Effector memory CD4-positive, alpha-beta T cell (primary cell): ENCODE data around the gene NCOR2.

ENCODE experiments used
- DNase-seq, 3 donors: peaks; one replicate each; pipeline ENCODE4 v3.0.0-alpha.2; 2020
- H3K27ac ChIP-seq: 2 replicates; pipeline ENCODE4 v1.7.0; 2013; ENCODE audit warnings: mild to moderate bottlenecking, low read length, moderate library complexity; ENCODE audit not compliant: insufficient read depth, poor library complexity, severe bottlenecking
- H3K27me3 ChIP-seq: replicated peaks from 2 replicates; pipeline ENCODE4 v1.7.0; 2013; ENCODE audit warnings: mild to moderate bottlenecking, low read length; ENCODE audit not compliant: insufficient read depth, control insufficient read depth, poor library complexity, severe bottlenecking
- H3K36me3 ChIP-seq: 2 replicates; pipeline ENCODE4 v1.7.0; 2013; ENCODE audit warnings: mild to moderate bottlenecking, low read length, moderate library complexity; ENCODE audit not compliant: control insufficient read depth, insufficient read depth
- H3K4me1 ChIP-seq: 2 replicates; pipeline ENCODE4 v1.7.0; 2013; ENCODE audit warnings: low read length, mild to moderate bottlenecking; ENCODE audit not compliant: control insufficient read depth, insufficient read depth, poor library complexity, severe bottlenecking
- H3K4me3 ChIP-seq: 2 replicates; pipeline ENCODE4 v1.7.0; 2013; ENCODE audit warnings: low read length, low read depth, mild to moderate bottlenecking; ENCODE audit not compliant: insufficient read depth, poor library complexity, severe bottlenecking
- H3K9me3 ChIP-seq: 2 replicates; pipeline ENCODE4 v1.7.0; 2013; ENCODE audit warnings: mild to moderate bottlenecking, low read length, moderate library complexity; ENCODE audit not compliant: control insufficient read depth

The NCOR2 gene

GRCh38 chr12:124566161-124566996 lies 1.0 kb downstream of the NCOR2 start:
- Histone ChIP-seq H3K9me3 (no peaks in the 10 kb centered on the region), H3K36me3 (no peaks in the 10 kb centered on the region), H3K27ac (peak overlapping the region; percentile 93), H3K4me3 (peak overlapping the region; percentile 88), H3K4me1 (peaks cover 25% of the 10 kb centered on the region), H3K27me3 (no peaks in the 10 kb centered on the region)
- DNase-seq, result peak; percentile 34 to 56 (median 56)

- Histone ChIP-seq H3K27ac (peak overlapping the region; percentile 93), H3K4me1 (peaks cover 25% of the 10 kb centered on the region)
Measured at GRCh38 chr12:124565656-124566160, 1.7 kb downstream of the NCOR2 start.

GRCh38 chr12:124564971-124565491 lies 2.4 kb downstream of the NCOR2 start:
- H3K4me3 ChIP-seq, result peak overlapping the region; percentile 88
- H3K27ac ChIP-seq, result no peak overlapping the region
- no peak for DNase-seq
- no peaks in the 10 kb centered on the region for H3K9me3 ChIP-seq
- H3K27me3 ChIP-seq, result no peaks in the 10 kb centered on the region
- H3K36me3 ChIP-seq, result no peaks in the 10 kb centered on the region
- H3K4me1 ChIP-seq, result peaks cover 25% of the 10 kb centered on the region

More at GRCh38 chr12:124565656-124566160, 1.7 kb downstream of the NCOR2 start:
- H3K36me3 ChIP-seq, result no peaks in the 10 kb centered on the region
- no peaks in the 10 kb centered on the region for H3K27me3 ChIP-seq
- H3K9me3 ChIP-seq, result no peaks in the 10 kb centered on the region
- DNase-seq, result no peak
- peak overlapping the region; percentile 88 for H3K4me3 ChIP-seq

GRCh38 chr12:124564232-124564958 lies 3.0 kb downstream of the NCOR2 start:
- Histone ChIP-seq H3K9me3 (no peaks in the 10 kb centered on the region), H3K27me3 (no peaks in the 10 kb centered on the region), H3K4me3 (no peak overlapping the region), H3K27ac (no peak overlapping the region), H3K4me1 (peaks cover 25% of the 10 kb centered on the region), H3K36me3 (no peaks in the 10 kb centered on the region)
- DNase-seq, result no peak

- Histone ChIP-seq H3K9me3 (no peaks in the 10 kb centered on the region), H3K4me3 (no peak overlapping the region), H3K27me3 (no peaks in the 10 kb centered on the region), H3K4me1 (peaks cover 25% of the 10 kb centered on the region), H3K36me3 (no peaks in the 10 kb centered on the region), H3K27ac (no peak overlapping the region)
- no peak for DNase-seq
Measured at GRCh38 chr12:124563809-124564208, 3.6 kb downstream of the NCOR2 start.

- Histone ChIP-seq H3K27me3 (no peaks in the 10 kb centered on the region), H3K9me3 (no peaks in the 10 kb centered on the region), H3K4me1 (peaks cover 25% of the 10 kb centered on the region), H3K4me3 (no peak overlapping the region), H3K36me3 (no peaks in the 10 kb centered on the region), H3K27ac (no peak overlapping the region)
- no peak for DNase-seq
Measured at GRCh38 chr12:124563401-124563800, 4.0 kb downstream of the NCOR2 start.

GRCh38 chr12:124562796-124563181 lies 4.6 kb downstream of the NCOR2 start:
- no peak for DNase-seq
- H3K27me3 ChIP-seq, result no peaks in the 10 kb centered on the region
- no peaks in the 10 kb centered on the region for H3K9me3 ChIP-seq
- no peaks in the 10 kb centered on the region for H3K36me3 ChIP-seq
- no peak overlapping the region for H3K27ac ChIP-seq
- peaks cover 21% of the 10 kb centered on the region for H3K4me1 ChIP-seq
- H3K4me3 ChIP-seq, result no peak overlapping the region

- Histone ChIP-seq H3K27me3 (no peaks in the 10 kb centered on the region), H3K9me3 (no peaks in the 10 kb centered on the region), H3K4me1 (peaks cover 20% of the 10 kb centered on the region), H3K27ac (no peak overlapping the region), H3K36me3 (no peaks in the 10 kb centered on the region), H3K4me3 (no peak overlapping the region)
- DNase-seq, result no peak
Measured at GRCh38 chr12:124562018-124562795, 5.2 kb downstream of the NCOR2 start.

GRCh38 chr12:124561231-124561630 lies 6.2 kb downstream of the NCOR2 start:
- Histone ChIP-seq H3K4me3 (no peak overlapping the region), H3K36me3 (no peaks in the 10 kb centered on the region), H3K9me3 (no peaks in the 10 kb centered on the region), H3K4me1 (peaks cover 20% of the 10 kb centered on the region), H3K27me3 (no peaks in the 10 kb centered on the region), H3K27ac (no peak overlapping the region)
- DNase-seq, result no peak
